DOHH2 (cell line): ENCODE measurements around the gene GPR149.

Experiments
- CTCF ChIP-seq: fragments of 200-600 bp; sonication (generic); IDR thresholded peaks from one replicate; pipeline ENCODE4 v1.5.1; 2014; ENCODE audit warnings: antibody characterized with exemption, mild to moderate bottlenecking, low read depth, low read length; ENCODE audit not compliant: poor library complexity, severe bottlenecking
- EZH2phosphoT487 ChIP-seq: fragments of 200-600 bp; sonication (generic); IDR thresholded peaks from 2 replicates; pipeline ENCODE4 v1.6.1; 2017; ENCODE audit warnings: borderline replicate concordance, mild to moderate bottlenecking, antibody characterized with exemption, low read length, moderate library complexity, mixed read lengths

DNA sequence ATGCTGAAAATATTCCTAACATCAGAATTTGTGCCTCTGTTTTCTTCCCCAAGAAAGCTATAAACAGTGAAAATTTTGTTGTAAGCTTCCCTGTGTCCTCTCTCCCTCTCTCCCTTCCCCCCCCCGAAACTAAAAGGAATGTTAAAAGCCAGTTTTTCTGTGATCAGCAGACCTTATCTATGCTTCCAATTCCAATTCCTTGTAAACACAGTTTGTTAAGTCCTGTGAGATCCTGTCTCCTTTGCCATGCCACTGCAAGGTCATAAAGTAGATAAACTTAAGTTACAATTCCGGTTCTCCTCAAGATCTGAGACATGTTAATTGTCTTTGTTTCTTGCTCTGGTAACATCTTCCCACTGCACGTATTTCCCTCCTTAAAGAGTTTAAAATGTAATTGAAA lies 62.8 kb downstream of the GPR149 start:
- TF ChIP-seq CTCF (no peak), EZH2phosphoT487 (no peak)
